Measurements from ENCODE around the gene KRT12.

DNA sequence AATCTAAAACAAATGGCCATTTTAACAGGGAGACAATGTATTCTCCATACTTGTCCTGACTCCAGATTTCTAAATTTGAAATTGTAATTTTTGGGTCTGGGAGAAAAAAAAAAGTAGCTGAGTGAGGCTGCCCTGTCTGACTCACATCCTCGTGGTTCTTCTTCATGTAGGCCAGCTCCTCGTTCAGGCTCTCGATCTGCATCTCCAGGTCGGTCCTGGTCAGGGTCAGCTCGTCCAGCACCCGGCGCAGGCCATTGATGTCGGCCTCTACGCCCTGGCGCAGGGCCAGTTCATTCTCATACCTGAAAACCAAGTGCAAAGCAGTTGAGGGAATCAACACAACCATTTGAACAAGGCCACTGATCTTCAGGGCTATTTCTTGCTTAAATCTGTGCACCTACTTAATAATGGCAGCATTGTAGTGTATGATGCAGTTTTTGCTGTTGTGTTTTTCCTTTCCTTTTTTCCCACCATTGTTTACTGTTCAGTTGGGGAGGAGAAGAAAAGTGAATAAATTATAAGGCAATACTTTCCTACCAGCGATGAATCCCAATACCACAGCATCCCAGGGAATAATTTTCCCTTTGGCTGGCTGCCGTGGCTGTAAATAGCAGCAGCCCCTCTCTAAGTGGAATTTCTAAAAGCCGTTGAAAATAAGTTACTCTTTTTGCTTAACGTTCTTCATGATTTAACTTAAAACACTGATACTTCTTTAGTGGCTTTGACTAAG lies 2.2 kb downstream of the KRT12 start:
- TF ChIP-seq, protein P1, sequence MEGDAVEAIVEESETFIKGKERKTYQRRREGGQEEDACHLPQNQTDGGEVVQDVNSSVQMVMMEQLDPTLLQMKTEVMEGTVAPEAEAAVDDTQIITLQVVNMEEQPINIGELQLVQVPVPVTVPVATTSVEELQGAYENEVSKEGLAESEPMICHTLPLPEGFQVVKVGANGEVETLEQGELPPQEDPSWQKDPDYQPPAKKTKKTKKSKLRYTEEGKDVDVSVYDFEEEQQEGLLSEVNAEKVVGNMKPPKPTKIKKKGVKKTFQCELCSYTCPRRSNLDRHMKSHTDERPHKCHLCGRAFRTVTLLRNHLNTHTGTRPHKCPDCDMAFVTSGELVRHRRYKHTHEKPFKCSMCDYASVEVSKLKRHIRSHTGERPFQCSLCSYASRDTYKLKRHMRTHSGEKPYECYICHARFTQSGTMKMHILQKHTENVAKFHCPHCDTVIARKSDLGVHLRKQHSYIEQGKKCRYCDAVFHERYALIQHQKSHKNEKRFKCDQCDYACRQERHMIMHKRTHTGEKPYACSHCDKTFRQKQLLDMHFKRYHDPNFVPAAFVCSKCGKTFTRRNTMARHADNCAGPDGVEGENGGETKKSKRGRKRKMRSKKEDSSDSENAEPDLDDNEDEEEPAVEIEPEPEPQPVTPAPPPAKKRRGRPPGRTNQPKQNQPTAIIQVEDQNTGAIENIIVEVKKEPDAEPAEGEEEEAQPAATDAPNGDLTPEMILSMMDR (IDR thresholded peaks at IDR 0.05 in 2 of 3, conservative IDR thresholded peaks at IDR 0.05 in 1 of 3; ENCODE audit: insufficient read depth in 2 of 3, low read depth in 1 of 3, low read length in 3 of 3), result no peak
- TF ChIP-seq ZNF668 (CRISPR knock-in tag; IDR thresholded peaks at IDR 0.05), result no peak
- TF ChIP-seq MYC (IDR thresholded peaks at IDR 0.05; ENCODE audit: low read depth, low read length), result no peak
- TF ChIP-seq MYC (CRISPR knock-in tag; IDR thresholded peaks at IDR 0.05; ENCODE audit: borderline replicate concordance, low read depth), result no peak
- TF ChIP-seq RCOR1 (IDR thresholded peaks at IDR 0.05; ENCODE audit: borderline replicate concordance in 1 of 2, low read depth in 2 of 2, low read length in 2 of 2), result no peak
